Amygdala (tissue), 56 donors: ENCODE measurements around the gene NDUFB5.

Experiments used
- DNase-seq, 56 donors: peaks; one replicate each; lab custom pipeline; 2025; lab: John Stamatoyannopoulos, UW

Gene NDUFB5

DNA sequence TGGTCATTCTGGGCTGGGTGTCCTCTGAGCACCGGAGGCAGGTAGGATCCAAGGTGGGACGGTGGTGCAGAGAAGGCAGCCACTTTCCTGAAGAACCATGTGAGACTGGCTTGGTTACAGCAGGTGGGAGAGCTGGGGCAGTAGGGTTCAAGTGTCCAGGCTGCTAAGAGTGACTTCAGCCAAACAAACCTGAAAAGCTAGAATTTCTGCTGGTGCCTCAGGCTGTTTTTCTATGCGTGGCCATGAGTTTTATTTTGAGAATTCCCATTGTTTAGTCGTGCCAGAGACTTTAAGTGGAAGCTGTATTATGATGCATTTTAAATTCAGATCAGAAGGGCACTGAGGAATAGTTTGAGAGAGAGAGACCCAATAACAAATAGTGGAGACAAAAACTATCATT lies 68.3 kb downstream of the NDUFB5 start:
- no peak for DNase-seq

DNA sequence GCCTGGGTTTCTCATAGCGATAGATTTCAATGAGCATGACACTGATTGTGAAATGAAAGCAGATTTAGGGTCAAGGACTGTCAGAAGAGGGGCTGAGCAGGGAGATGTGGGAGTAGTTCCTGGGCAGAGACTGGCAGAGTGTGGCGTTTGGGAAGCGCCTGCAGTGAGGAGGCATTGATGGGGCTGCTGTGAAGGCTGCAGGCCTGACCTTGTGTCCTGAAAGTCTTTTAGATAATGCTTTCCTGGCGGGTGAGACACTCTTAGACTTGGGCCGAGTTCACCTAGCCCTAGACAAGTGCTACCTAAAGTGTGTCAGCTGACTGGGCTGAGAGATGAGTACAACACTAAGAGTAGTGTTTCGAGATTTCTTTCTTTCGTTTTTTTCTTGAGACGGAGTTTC lies 68.9 kb downstream of the NDUFB5 start:
- DNase-seq: no peak

DNA sequence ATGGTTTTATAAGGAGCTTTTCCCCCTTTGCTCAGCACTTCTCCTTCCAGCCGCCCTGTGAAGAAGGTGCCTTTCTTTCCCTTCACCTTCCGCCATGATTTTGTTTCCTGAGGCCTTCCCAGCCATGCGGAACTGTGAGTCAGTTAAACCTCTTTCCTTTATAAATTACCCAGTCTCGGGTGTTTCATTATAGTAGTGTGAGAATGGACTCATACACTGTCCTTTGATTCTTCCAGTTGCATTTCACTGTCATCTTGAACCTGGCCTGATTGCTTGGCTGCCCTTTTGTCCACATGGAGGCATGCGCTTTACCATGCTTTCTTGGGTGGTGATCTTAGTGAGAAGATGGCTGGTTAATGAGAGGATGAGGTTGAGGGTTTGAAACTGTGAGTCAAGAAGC lies 71.5 kb downstream of the NDUFB5 start:
- DNase-seq: no peak
